Stimulated activated CD4-positive, alpha-beta T cell treated with anti-CD3 and anti-CD28 coated beads, Interleukin-4, amount 100 ng/mL, for 24 hours (primary cell): Measurements from ENCODE around the gene CDH15.

Source experiments
- DNase-seq: peaks from one replicate; pipeline ENCODE4 v3.0.0-alpha.2; 2020

CDH15 gene

GRCh38 chr16:89200850-89201411, 29.4 kb downstream of the CDH15 start:
- DNase-seq, result no peak

- peak; percentile 77 for DNase-seq
Observed at GRCh38 chr16:89201439-89202377, 30.2 kb downstream of the CDH15 start.

- DNase-seq, result no peak
Observed at GRCh38 chr16:89202422-89203215, 31.1 kb downstream of the CDH15 start.

- DNase-seq, result no peak
Observed at GRCh38 chr16:89207993-89208392, 36.4 kb downstream of the CDH15 start.

GRCh38 chr16:89209522-89210044, 38.0 kb downstream of the CDH15 start:
- DNase-seq, result no peak

- DNase-seq, result no peak
Observed at GRCh38 chr16:89210165-89210903, 38.8 kb downstream of the CDH15 start.

- DNase-seq, result no peak
Observed at GRCh38 chr16:89210904-89211515, 39.5 kb downstream of the CDH15 start.

- peak; percentile 84 for DNase-seq
Observed at GRCh38 chr16:89216315-89217137, 45.0 kb downstream of the CDH15 start.

GRCh38 chr16:89217138-89217387, 45.5 kb downstream of the CDH15 start:
- no peak for DNase-seq

- DNase-seq, result peak; percentile 81
Observed at GRCh38 chr16:89217388-89218191, 46.0 kb downstream of the CDH15 start, which contains the start of gene ZNF778. ZNF778 (plus strand) TSS chr16:89217703; CDS start chr16:89221128, 3,425 bp downstream.

GRCh38 chr16:89219365-89219764, 47.8 kb downstream of the CDH15 start:
- no peak for DNase-seq

- no peak for DNase-seq
Observed at GRCh38 chr16:89221604-89222003, 50.1 kb downstream of the CDH15 start.

- no peak for DNase-seq
Observed at GRCh38 chr16:89222931-89223330, 51.4 kb downstream of the CDH15 start.

GRCh38 chr16:89224665-89225064, 53.1 kb downstream of the CDH15 start:
- DNase-seq, result no peak

- DNase-seq, result no peak
Observed at GRCh38 chr16:89230255-89230654, 58.7 kb downstream of the CDH15 start.

GRCh38 chr16:89232107-89232506, 60.6 kb downstream of the CDH15 start:
- no peak for DNase-seq

GRCh38 chr16:89233678-89234490, 62.3 kb downstream of the CDH15 start:
- no peak for DNase-seq

- DNase-seq, result no peak
Observed at GRCh38 chr16:89237733-89238132, 66.2 kb downstream of the CDH15 start.

- peak; percentile 75 for DNase-seq
Observed at GRCh38 chr16:89241187-89242007, 69.8 kb downstream of the CDH15 start.
